Stimulated activated CD8-positive, alpha-beta memory T cell treated with anti-CD3 and anti-CD28 coated beads, Interleukin-7, amount 100 ng/mL, for 1 hour (primary cell): ENCODE data around the gene MRPL54.

Experiments
- DNase-seq, 2 donors: peaks; one replicate each; pipeline ENCODE4 v3.0.0-alpha.2; 2020; ENCODE audit warnings: low read depth in 2 of 2

Gene MRPL54

DNA sequence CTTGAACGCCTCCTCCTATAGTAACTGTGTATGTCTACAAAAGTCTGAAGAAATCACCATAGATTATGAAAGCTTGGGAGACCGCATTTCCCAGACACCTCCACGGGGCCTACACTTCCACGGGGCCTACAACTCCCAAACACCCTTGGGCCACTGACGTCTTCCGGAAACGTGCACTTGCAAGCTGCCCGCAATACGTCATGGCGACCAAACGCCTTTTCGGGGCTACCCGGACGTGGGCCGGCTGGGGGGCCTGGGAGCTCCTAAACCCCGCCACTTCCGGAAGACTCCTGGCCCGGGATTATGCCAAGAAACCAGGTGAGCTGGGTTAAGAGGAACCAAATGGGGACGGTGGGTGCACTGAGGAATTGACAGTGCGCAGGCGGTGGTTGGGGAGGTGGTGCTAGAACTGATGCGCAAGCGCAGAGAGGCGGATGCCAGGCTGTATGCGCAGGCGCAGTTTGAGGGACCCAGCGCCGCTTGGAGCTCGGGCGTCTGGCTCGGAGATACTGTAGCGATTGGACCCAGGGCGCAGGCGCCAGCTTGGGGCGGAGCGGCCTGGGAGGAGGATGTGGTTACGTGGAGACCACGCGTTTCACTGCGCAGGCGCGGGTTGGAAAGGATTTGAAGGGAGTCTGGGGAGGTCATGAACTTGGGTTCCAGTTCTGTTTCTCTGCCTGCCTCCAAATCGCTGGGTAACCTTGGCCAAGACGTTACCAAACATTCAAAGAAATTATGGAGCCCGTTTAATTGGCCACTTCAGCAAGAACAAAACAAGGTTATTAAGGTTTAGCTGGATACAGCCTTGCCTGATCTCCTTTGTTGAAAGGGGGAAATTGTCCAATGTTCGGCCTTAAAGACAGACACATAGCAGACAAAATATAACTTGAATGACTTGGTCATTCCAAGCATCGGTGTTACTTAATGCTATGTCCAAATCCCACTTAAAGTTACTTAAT, at the start of gene MRPL54:
Gene MRPL54 (plus strand): TSS at position 182 of the 959 bp plus-strand sequence. CDS start 19 bp downstream, at position 201.
- DNase-seq = peak; percentile 99

DNA sequence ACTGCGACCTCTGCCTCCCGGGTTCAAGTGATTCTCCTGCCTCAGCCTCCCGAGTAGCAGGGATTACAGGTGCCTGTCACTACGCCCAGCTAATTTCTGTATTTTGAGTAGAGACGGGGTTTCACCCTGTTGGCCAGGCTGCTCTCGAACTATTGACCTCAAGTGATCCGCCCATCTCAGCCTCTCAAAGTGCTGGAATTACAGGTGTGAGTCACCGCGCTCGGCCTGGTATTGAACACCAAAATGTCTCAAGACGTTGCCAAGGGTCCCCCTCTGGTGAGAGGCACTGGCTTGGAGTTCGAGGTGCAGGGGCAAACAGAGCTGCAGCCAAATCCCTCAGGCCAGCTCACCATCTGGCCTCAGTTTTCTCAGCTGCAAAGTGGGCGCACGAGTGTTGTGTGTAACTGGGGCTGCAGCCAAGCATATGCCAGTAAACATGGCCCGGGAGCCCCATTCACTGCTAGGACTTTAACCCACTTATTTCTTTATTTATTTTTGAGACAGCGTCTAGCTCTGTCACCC, 46.3 kb upstream of the MRPL54 start:
- no peak for DNase-seq

DNA sequence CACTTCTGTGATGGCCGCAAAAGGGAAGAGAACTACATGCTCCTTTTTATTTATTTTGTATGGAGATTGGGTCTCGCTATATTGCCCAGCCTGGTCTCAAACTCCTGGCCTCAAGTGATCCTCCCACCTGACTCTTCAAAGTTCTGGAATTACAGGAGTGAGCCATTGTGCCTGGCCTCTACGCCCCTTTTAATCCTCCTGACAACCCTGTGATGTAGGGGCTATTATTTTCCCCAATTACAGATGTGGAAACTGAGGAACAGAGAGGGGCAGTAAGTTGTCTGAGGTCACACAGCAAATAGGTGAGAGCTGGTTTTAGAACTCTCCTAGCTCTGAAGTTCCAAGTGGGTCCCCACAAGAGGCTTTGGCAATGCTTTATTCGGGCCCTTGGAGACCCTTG, 42.6 kb upstream of the MRPL54 start:
- DNase-seq = no peak

DNA sequence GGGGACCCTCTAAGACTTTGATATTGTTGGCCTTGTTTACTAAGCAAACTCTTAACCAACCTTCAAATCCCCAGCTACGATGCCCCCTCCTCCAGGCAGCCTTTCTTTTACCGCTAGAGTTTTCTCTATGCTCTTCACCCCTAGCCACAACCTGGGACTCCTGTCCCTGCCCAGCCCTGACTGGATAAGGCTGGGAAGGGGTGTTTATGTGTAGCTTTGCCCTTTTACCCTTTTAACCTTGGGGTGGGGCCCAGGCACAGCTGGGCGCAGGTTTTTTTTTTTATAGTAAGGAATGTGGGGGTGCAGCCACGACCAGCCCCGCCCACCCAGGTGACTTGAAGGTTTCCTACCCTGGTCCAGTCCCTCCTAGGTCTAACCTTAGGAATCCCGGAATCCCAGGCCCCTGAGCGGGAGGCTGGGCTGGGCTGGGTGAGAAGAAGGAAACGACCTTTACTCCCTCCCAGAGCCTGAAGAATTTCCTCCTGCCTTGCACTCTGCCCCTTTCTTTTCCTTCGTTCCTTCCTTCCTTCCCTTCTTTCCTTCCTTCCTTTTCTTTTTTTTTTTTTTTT, 42.0 kb upstream of the MRPL54 start:
- DNase-seq = no peak

DNA sequence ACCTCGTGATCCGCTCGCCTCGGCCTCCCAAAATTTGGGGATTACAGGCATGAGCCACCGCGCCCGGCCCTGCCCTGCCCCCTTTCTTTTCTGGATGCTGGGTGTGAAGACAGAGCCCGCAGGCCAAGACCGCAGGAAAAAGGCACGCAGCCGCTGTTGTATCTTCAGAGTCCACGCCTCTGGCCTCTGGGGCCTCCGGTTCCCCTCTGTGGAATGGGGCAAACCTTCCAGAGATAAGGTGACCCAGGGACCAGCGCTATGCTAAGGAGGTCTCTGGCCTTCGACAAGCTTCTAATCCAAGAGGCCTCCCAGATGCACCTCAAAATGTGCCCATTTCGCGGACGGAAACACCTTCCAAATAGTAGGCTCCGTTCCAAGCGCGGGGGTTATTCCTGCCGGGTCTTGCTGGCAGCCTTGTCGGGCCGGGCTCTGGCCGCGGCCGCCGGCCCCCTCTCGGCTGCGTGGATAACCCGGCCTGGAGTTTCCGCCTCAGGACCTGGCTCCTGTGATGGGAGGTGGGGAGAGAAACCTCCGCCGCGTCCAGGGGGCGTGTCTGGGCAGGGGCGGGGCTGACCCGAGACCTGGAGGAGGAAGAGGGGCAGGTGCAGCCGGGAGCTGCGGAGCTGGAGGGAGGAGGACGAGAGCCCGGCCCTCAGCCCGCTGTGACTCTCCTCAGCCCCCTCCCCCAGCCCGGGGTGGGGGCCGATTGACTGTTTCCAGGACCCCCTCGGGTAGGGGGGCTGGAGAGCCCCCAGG, 41.2 kb upstream of the MRPL54 start:
- DNase-seq = peak; percentile 68 to 75

DNA sequence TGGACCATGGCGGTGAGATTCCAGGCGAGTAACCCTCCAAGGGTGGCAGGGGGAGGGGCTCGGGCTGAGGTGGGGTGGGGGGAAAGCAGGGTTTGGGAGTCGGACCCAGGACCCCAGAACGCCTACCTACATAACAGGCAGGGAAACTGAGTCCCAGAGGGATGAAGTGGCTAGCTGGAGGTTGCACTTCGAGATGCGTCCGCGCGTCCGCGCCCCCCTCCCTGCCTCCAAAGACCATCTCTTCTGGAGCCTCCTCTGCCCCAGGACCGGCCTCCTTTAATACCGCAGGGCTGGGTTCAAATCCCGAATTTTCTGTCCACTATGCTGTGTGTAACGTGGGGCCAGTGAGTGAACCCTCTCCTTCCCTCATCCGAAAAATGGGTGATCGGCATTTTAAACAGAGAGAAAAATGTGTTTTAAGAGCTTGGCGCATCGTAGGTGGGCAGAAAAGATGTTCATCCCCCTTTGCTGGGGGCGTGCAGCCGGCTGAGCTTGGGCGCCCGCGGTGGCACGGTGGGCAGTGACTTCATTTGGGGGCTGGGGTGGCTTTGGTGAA, 40.5 kb upstream of the MRPL54 start:
- DNase-seq = no peak

DNA sequence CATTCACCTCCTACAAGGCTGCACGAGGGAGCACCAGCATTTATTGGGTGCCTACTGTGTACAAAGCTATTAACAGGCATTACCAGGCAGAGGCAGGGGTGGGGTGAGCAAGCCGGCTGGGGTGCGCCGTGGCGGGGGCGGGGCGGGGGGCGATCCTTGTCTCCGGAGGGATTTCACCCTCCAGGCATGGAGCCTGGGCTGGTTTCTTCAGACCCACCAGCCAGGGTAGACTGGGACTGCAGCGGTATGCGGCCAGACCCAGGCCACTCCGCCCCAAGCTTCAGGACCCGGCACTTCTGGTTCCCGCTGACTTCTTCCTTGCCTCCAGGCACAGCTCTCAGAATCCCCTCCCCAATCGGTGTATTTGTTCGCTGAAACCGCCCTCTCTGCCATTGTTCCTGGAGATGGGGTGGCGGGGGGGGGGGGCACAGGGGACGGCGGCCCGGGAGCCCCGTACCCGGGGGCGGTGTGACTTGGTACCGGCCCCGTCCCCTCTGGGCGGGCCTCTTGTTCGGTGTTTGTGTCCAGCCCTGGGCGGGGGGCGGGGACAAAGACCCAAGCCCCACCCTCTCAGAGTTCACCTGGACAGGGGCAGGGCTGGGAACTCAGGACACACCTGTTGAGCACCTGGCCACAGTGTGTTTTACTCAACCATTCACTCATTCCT, 39.9 kb upstream of the MRPL54 start:
- no peak for DNase-seq

DNA sequence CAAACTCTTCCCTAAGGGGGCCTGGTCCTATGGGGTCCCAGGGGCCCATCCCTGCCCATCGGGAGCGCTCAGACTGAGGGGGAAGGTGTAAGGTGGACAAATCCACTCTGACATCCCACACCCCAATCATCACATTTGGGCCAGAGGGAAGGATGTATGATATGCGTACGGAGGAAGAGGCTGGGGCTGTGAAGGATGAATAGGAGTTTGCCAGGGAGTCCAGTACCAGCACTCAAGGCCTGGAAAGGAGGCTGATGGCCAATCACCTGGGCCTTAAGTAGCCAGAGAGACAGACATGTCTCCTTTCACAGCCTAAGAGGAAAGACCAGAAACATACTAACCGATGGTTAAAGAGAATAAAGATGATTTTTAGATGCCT, 39.4 kb upstream of the MRPL54 start:
- DNase-seq = no peak

DNA sequence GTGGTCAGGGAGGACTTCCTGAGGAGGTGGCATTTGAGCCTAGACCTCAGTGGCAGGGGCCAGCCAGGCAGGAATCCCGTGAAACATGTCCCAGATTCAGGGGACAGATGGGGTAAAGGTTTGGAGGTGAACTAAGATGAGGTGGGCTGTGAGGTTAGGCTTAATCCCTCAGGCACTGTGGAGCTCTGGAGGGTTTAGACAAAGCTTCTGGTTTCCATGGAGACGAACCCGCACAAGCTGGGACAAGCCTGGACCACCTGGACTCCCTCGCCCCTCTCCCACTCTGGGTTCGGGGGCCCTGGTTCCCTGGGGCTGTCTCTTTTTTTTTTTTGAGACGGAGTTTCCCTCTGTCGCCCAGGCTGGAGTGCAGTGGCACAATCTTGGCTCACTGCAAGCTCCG, 38.6 kb upstream of the MRPL54 start:
- DNase-seq = no peak

DNA sequence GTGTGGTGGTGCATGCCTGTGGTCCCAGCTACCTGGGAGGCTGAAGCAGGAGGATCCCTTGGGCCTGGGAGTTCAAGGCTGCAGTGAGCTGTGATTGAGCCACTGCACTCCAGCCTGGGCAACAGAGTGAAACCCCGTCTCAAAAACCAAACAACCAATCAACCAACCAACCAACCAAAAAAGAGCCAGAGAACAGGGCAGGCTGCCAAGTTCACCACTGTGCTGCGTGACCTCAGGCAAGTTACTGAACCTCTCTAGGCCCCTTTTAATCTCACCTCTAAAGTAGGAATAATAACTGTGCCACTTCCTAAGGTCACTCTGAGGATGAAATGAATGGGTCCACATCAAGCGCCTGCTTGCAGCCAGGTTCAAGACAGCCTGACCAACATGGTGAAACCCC, 37.4 kb upstream of the MRPL54 start:
- DNase-seq = no peak

DNA sequence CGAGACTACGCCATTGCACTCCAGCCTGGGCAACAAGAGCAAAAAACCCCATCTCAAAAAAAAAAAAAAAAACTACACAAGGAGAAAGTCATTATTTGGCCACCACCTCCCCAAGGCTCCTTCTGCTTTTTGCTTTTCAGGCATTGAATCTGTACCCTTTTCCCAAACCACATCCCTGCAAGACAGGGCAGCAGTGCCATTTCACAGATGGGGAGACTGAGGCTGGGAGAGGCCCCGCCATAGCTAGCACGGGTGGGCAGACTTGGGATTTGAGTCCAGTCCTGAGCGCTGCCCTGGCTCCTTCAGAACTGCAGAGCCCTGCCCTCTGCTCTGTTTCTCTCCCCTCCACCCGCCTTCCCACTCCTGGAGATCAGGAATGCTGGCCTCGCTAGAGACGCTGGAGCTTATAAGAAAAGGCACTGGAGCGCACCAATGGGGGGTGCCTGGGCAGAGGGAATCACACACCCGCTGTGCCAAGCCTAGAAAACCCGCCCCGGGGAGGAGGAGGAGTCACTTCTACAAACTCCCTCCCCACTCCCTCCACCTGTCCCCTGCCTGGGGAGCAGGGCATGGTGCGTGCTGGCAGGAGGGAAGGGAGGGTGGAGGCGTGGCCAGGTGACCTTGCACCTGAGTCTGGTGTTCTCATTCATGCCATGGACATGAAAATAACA, 36.7 kb upstream of the MRPL54 start:
- DNase-seq = no peak

DNA sequence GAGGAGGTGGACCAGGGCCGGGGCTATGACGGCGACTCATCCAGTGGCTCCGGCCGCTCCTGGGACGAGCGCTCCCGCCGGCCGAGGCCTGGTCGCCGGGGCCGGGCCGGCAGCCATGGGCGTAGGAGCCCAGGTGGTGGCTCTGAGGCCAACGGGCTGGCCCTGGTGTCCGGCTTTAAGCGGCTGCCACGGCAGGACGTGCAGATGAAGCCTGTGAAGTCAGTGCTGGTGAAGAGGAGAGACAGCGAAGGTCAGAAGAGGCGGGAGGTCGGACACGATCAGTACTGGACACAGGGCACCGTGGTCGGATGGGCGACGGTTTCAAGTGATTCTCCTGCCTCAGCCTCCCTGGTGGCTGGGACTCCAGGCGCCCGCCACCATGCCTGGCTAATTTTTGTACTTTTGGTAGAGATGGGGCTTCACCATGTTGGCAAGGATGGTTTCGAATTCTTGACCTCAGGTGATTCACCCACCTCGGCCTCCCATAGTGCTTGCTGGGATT, 32.0 kb upstream of the MRPL54 start:
- DNase-seq = no peak

DNA sequence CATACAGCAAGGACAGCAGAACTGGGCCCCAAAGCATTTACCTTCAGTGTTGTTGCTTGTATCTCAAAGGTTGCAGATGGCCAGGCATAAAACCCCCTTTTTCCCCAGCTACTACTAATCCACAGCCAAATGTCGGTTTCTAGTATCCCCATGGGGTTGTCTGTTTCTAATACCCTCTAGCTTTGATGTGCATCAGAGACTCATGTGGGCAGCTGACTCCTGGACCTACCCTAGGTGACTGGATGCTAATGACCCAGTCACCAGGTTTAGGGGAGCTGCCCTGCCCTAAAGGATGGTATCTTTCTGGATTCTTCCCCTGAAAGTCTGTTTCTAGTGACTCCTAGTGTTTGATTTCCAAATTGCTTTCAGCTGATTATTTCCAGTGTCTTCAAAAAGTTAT, 30.4 kb upstream of the MRPL54 start:
- DNase-seq = no peak

DNA sequence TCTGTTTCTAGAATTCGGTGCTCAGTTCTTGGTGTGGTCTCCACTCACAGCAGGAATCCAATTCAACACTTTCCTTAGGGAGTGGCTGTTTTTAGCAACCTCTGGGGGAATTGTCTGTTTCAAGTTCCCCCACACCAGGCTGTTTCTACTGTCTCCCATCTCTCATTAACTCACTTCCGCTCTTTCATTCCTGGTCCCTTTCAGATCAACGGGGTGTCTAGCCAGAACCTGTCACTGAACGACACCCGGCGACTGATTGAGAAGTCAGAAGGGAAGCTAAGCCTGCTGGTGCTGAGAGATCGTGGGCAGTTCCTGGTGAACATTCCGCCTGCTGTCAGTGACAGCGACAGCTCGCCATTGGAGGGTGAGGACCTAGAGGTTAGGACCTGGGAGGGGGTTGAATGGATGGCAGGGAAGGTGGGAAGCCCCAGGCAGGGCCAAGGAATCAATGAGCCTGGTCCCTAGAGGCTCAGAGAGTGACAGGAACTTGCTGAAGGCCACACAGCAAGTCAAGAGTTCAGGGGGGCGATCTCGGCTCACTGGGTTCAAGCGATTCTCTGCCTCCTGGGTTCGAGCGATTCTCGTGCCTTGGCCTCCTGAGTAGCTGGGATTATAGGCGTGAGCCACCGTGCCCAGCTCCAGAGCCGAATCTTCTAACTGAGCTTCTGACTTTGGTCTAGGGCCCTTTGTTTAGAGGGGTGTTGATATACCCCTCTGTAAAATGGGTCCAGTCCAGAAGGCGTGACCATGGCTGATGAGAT, 28.8 kb upstream of the MRPL54 start:
- no peak for DNase-seq

DNA sequence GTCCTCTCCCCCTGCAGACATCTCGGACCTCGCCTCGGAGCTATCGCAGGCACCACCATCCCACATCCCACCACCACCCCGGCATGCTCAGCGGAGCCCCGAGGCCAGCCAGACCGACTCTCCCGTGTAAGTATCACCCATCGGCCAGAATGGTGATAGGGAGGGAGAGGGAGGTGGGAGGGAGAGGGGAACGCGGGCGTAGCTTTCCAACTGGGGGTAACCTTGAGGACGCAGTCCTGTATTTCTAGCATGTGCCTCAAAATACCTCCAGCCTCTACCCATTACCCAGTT, 28.2 kb upstream of the MRPL54 start:
- DNase-seq = no peak

DNA sequence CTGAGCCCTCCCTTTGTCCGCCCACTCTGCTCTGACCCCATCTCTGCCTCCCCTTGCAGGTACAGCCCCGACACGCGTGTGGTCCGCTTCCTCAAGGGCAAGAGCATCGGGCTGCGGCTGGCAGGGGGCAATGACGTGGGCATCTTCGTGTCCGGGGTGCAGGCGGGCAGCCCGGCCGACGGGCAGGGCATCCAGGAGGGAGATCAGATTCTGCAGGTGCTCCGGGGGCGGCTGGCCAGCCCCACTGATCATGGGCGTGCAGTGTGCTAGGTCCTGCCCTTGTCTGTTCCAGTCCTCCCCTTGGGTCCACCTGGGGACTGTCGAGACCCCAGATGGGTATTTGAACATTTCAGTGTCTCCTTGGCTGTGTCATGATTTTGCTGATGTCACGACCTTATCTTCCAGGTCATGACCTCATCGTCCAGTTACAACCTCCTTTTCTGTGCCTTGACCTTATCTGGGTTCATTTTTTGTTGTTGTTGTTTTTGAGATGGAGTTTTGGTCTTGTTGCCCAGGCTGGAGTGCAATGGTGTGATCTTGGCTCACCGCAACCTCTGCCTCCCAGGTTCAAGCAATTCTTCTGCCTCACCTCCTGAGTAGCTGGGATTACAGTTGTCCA, 26.3 kb upstream of the MRPL54 start:
- no peak for DNase-seq

DNA sequence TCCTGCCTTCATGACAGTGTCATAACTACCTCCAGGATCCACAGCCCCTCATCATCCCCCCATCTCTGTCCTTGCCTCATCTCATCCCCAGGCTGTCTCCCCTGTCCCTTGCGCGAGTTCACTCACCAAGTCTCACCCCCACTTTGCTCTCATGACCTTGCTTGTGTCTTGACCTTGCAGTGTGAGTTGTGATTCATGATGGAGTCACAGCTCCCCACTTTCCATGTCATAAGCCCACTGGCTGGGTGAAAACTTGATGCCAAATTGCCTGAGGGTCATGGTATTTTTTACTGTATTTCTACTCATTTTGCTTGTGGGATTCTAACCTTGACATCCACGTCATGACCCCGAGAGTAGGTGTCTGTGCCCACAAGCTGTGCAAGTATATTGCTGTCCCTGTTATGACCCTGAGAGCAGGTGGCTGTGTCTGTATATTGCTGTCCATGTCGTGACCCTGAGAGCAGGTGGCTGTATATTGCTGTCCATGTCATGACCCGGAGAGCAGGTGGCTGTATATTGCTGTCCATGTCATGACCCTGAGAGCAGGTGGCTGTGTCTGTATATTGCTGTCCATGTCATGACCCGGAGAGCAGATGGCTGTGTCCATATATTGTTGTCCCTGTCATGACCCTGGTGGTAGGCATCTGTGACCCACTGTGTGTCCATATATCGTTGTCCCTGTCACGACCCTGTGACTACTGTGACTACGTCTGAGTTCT, 24.8 kb upstream of the MRPL54 start:
- no peak for DNase-seq

DNA sequence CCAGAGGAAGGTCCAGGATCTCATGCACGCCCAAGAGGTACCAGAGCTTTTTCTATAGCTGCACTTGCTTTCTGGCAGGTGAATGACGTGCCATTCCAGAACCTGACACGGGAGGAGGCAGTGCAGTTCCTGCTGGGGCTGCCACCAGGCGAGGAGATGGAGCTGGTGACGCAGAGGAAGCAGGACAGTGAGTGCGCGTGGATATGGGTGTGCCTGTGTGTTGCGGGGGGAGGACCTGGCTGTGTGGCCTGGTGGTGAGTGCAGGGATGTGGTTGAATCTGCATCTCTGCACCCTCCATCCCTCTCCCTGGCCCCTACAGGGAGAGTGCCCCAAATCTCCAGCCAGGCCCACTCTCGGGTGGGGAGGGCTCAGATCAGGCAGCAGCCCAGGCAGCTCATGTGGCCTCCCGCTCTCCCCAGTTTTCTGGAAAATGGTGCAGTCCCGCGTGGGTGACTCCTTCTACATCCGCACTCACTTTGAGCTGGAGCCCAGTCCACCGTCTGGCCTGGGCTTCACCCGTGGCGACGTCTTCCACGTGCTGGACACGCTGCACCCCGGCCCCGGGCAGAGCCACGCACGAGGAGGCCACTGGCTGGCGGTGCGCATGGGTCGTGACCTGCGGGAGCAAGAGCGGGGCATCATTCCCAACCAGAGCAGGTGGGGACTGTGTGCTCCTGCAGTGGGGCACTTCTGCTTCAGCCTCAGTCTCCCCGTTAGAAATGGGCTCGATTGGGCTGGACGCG, 23.8 kb upstream of the MRPL54 start:
- no peak for DNase-seq
